Renal cortex interstitium (tissue), 3 donors: ENCODE results near the gene RUBCNL. TPM values are rescaled to one million over a fixed set of nuclear protein-coding genes. Genes with fewer than 3 reads are reported as not detected.

Experiments
- polyA plus RNA-seq, 3 donors: library from polyadenylated mRNA; unstranded; fragments of 120-200 nt; gene quantifications; one replicate each; pipeline ENCODE4 v1.2.1, GENCODE V29; 2013; ENCODE audit not compliant: insufficient read length in 3 of 3

RUBCNL gene
- polyA plus RNA-seq, 3 donors: 2.0 to 2.5 (median 2.2) TPM

Other genes starting within 250 kb of the RUBCNL start
- 10 to 100 TPM in 1 of 3 donors, 1 to 10 TPM in 2; 8.7 to 11.5 (median 9.7) TPM for gene LCP1, start 205.1 kb downstream of the RUBCNL start, polyA plus RNA-seq
- under 1 TPM in 2 of 3 donors, not detected in 1; 0.14 to 0.18 TPM for gene LRRC63, start 175.3 kb downstream of the RUBCNL start, polyA plus RNA-seq
- gene LRCH1, start 165.9 kb upstream of the RUBCNL start, polyA plus RNA-seq: 10 to 100 TPM; 30.4 to 37.4 (median 34.1) TPM